IMR-90 (cell line): ENCODE results near the gene ALLC. TPM values are rescaled to one million over a fixed set of nuclear protein-coding genes. Genes with fewer than 3 reads are reported as not detected.

Experiments used
- ATAC-seq: fragments of 200-7000 bp; cut with Tn5 transposase; 2 replicates; pipeline ENCODE4 v1.9.1; 2020; ENCODE audit warnings: low read depth, mild to moderate bottlenecking, moderate library complexity
- BruUV-seq: library from RNA; stranded (reverse); fragments of 400-500 nt; replicated peaks from 2 replicates; lab custom pipeline; 2021; lab: Mats Ljungman, UMichigan
- CTCF ChIA-PET: fragments of 300-600 bp; formaldehyde crosslinking; extraction: SDS; loops from one replicate; lab custom pipeline; 2021; ENCODE audit warnings: antibody characterized with exemption; lab: Yijun Ruan, JAX
- POLR2A ChIA-PET: fragments of 300-600 bp; sonication (Branson Sonifier 250); formaldehyde crosslinking; loops from one replicate; lab custom pipeline; 2022; ENCODE audit warnings: antibody characterized with exemption; ENCODE audit not compliant: unreplicated experiment; lab: Charles Lee
- DNase-seq: peaks from one replicate; pipeline ENCODE4 v3.0.0; 2013
- H2AFZ ChIP-seq: replicated peaks from 2 replicates; pipeline ENCODE3; 2013; ENCODE audit warnings: low read length, mild to moderate bottlenecking; ENCODE audit not compliant: poor library complexity
- H2AK5ac ChIP-seq: 2 replicates; pipeline ENCODE4 v1.6.1; 2013; ENCODE audit warnings: low read depth, low read length, inconsistent platforms
- H2AK9ac ChIP-seq: replicated peaks from 2 replicates; pipeline ENCODE3; 2013; ENCODE audit warnings: mild to moderate bottlenecking, low read depth, low read length, moderate library complexity; ENCODE audit not compliant: poor library complexity
- H2BK120ac ChIP-seq: 2 replicates; pipeline ENCODE4 v1.6.1; 2013; ENCODE audit warnings: low read depth, low read length, inconsistent platforms
- H2BK15ac ChIP-seq: 3 replicates; pipeline ENCODE4 v1.6.1; 2013; ENCODE audit warnings: low read depth, low read length, inconsistent platforms
- H2BK20ac ChIP-seq: 2 replicates; pipeline ENCODE4 v1.6.1; 2013; ENCODE audit warnings: low read depth, mild to moderate bottlenecking, inconsistent platforms, low read length, moderate library complexity
- H2BK5ac ChIP-seq: 2 replicates; pipeline ENCODE4 v1.6.1; 2013; ENCODE audit warnings: mild to moderate bottlenecking, low read depth, low read length, inconsistent platforms; ENCODE audit not compliant: poor library complexity, severe bottlenecking
- H3K14ac ChIP-seq: replicated peaks from 2 replicates; pipeline ENCODE4 v1.6.1; 2013; ENCODE audit warnings: low read depth, low read length, inconsistent platforms
- H3K18ac ChIP-seq: 2 replicates; pipeline ENCODE4 v1.6.1; 2013; ENCODE audit warnings: low read depth, low read length, control low read depth
- H3K23ac ChIP-seq: 2 replicates; pipeline ENCODE4 v1.6.1; 2013; ENCODE audit warnings: low read depth, low read length, inconsistent platforms
- H3K27ac ChIP-seq: 2 replicates; pipeline ENCODE4 v1.5.1; 2013; ENCODE audit warnings: mild to moderate bottlenecking, control low read depth, low read length; ENCODE audit not compliant: insufficient read depth
- H3K27me3 ChIP-seq: 2 replicates; pipeline ENCODE4 v1.6.1; 2013; ENCODE audit warnings: low read length; ENCODE audit not compliant: control insufficient read depth, insufficient read depth
- H3K36me3 ChIP-seq: 2 replicates; pipeline ENCODE4 v1.6.1; 2013; ENCODE audit warnings: low read length, mixed read lengths; ENCODE audit not compliant: control insufficient read depth, insufficient read depth
- H3K4ac ChIP-seq: 2 replicates; pipeline ENCODE4 v1.6.1; 2013; ENCODE audit warnings: low read depth, low read length, inconsistent platforms
- H3K4me1 ChIP-seq: 2 replicates; pipeline ENCODE4 v1.6.1; 2013; ENCODE audit warnings: low read length, mixed read lengths; ENCODE audit not compliant: control insufficient read depth, insufficient read depth
- H3K4me2 ChIP-seq: 2 replicates; pipeline ENCODE4 v1.6.1; 2013; ENCODE audit warnings: low read depth, mild to moderate bottlenecking, control low read depth, low read length, moderate library complexity
- H3K4me3 ChIP-seq: 2 replicates; pipeline ENCODE4 v1.5.1; 2013; ENCODE audit warnings: low read depth, mild to moderate bottlenecking, control low read depth, low read length, moderate library complexity; ENCODE audit not compliant: insufficient read depth
- H3K56ac ChIP-seq: 2 replicates; pipeline ENCODE4 v1.6.1; 2013; ENCODE audit warnings: low read length, inconsistent platforms; ENCODE audit not compliant: insufficient read depth; ENCODE audit errors: extremely low read depth
- H3K79me1 ChIP-seq, 2 experiments: 2 replicates each; pipeline ENCODE4 v1.6.1; 2013; ENCODE audit warnings: low read length in 2 of 2, inconsistent platforms in 1 of 2, low read depth in 1 of 2
- H3K9ac ChIP-seq: 2 replicates; pipeline ENCODE4 v1.6.1; 2013; ENCODE audit warnings: low read depth, low read length, control low read depth
- H3K9me1 ChIP-seq: 2 replicates; pipeline ENCODE4 v1.6.1; 2013; ENCODE audit warnings: low read length, inconsistent platforms; ENCODE audit not compliant: insufficient read depth
- H3K9me3 ChIP-seq: 2 replicates; pipeline ENCODE4 v1.6.1; 2013; ENCODE audit warnings: low read length; ENCODE audit not compliant: control insufficient read depth, insufficient read depth
- H4K20me1 ChIP-seq: 2 replicates; pipeline ENCODE4 v1.6.1; 2013; ENCODE audit warnings: low read length, inconsistent platforms; ENCODE audit not compliant: insufficient read depth
- H4K5ac ChIP-seq: 2 replicates; pipeline ENCODE4 v1.6.1; 2013; ENCODE audit warnings: mild to moderate bottlenecking, low read depth, low read length, control low read depth
- H4K8ac ChIP-seq, 2 experiments: 2 replicates each; pipeline ENCODE4 v1.6.1; 2013; ENCODE audit warnings: low read depth in 2 of 2, low read length in 2 of 2, control low read depth in 1 of 2, inconsistent platforms in 1 of 2
- H4K91ac ChIP-seq: 2 replicates; pipeline ENCODE4 v1.6.1; 2013; ENCODE audit warnings: low read depth, low read length, inconsistent platforms; ENCODE audit not compliant: insufficient read depth
- BHLHE40 ChIP-seq: fragments of 150-350 bp; IDR thresholded peaks from 2 replicates; pipeline ENCODE4 v1.6.1; 2016; ENCODE audit warnings: mild to moderate bottlenecking, low read depth, low read length
- CEBPB ChIP-seq: IDR thresholded peaks from 2 replicates; pipeline ENCODE4 v1.6.1; 2012; ENCODE audit warnings: low read depth, low read length, improper control_type of control experiment
- CHD1 ChIP-seq: IDR thresholded peaks from 2 replicates; pipeline ENCODE4 v1.6.1; 2012; ENCODE audit warnings: low read depth, low read length, improper control_type of control experiment
- MAFK ChIP-seq: IDR thresholded peaks from 2 replicates; pipeline ENCODE4 v1.6.1; 2012; ENCODE audit warnings: low read depth, low read length, improper control_type of control experiment
- MAZ ChIP-seq: IDR thresholded peaks from 2 replicates; pipeline ENCODE4 v1.6.1; 2012; ENCODE audit warnings: low read depth, mild to moderate bottlenecking, low read length, improper control_type of control experiment, moderate library complexity, borderline replicate concordance
- NFE2L2 ChIP-seq: fragments of 150-350 bp; IDR thresholded peaks from 2 replicates; pipeline ENCODE4 v1.6.1; 2016; ENCODE audit warnings: low read depth, mild to moderate bottlenecking, low read length
- POLR2A ChIP-seq: IDR thresholded peaks from 2 replicates; pipeline ENCODE4 v1.6.1; 2012; ENCODE audit warnings: mild to moderate bottlenecking, low read depth, low read length
- RAD21 ChIP-seq: IDR thresholded peaks from 2 replicates; pipeline ENCODE4 v1.6.1; 2012; ENCODE audit warnings: low read length, improper control_type of control experiment
- RCOR1 ChIP-seq: IDR thresholded peaks from 2 replicates; pipeline ENCODE4 v1.6.1; 2012; ENCODE audit warnings: mild to moderate bottlenecking, low read length, improper control_type of control experiment; ENCODE audit not compliant: insufficient replicate concordance
- RFX5 ChIP-seq: IDR thresholded peaks from 2 replicates; pipeline ENCODE4 v1.8.0; 2012; ENCODE audit warnings: low read depth, mild to moderate bottlenecking, low read length, moderate library complexity
- SMC3 ChIP-seq: fragments of 150-350 bp; IDR thresholded peaks from 2 replicates; pipeline ENCODE4 v1.6.1; 2016; ENCODE audit warnings: low read depth, mild to moderate bottlenecking, antibody characterized with exemption, low read length, moderate library complexity
- WGBS, 2 experiments: methylation state at CpG; one replicate each; pipeline versions ENCODE4 v1.1.5 to v1.1.7; 2013; ENCODE audit warnings: missing lambda C conversion rate in 2 of 2; ENCODE audit not compliant: insufficient read length in 1 of 2; ENCODE audit errors: extremely low coverage in 2 of 2; 5-methylcytosine and 5-hydroxymethylcytosine counted together
- dilution Hi-C: fragments of 300-500 bp; cut with HindIII; formaldehyde crosslinking; loops from one replicate; pipeline ENCODE4 v1.14.3; 2018; ENCODE audit warnings: low sequenced_read_pairs; ENCODE audit not compliant: unreplicated experiment
- in situ Hi-C: fragments of 300-500 bp; cut with MboI; formaldehyde crosslinking; loops from 3 replicates; pipeline ENCODE4 v1.14.3; 2019; ENCODE audit warnings: low sequenced_read_pairs, inconsistent platforms, mixed read lengths
- intact Hi-C: fragments of 100-400 bp; cut with micrococcal nuclease; formaldehyde crosslinking; loops from 2 replicates; pipeline ENCODE4 v1.10.0; 2022
- polyA plus RNA-seq, 3 experiments: library from polyadenylated mRNA; depleted of rRNA; stranded (reverse); fragments of >200 nt; gene quantifications; 2 replicates each; pipeline ENCODE4 v1.2.3, GENCODE V29; 2012; ENCODE audit warnings: low replicate concordance in 1 of 3
- total RNA-seq: library from RNA; depleted of rRNA; stranded (reverse); fragments of >200 nt; gene quantifications from 2 replicates; pipeline ENCODE4 v1.2.3, GENCODE V29; 2012
- TF ChIP-seq, protein P1 (sequence below): fragments of 150-350 bp; IDR thresholded peaks from 2 replicates; pipeline ENCODE4 v1.6.1; 2016; ENCODE audit warnings: low read depth, mild to moderate bottlenecking, low read length, moderate library complexity, borderline replicate concordance
- TF ChIP-seq, protein P2 (sequence below): fragments of 150-350 bp; IDR thresholded peaks from 2 replicates; pipeline ENCODE4 v1.6.1; 2017; ENCODE audit warnings: mild to moderate bottlenecking, antibody characterized with exemption, low read length, low read depth

ALLC gene
- total and polyA plus RNA-seq, 2 of the 4 experiments (the other 2 are of a cell fraction), result not detected

DNA sequence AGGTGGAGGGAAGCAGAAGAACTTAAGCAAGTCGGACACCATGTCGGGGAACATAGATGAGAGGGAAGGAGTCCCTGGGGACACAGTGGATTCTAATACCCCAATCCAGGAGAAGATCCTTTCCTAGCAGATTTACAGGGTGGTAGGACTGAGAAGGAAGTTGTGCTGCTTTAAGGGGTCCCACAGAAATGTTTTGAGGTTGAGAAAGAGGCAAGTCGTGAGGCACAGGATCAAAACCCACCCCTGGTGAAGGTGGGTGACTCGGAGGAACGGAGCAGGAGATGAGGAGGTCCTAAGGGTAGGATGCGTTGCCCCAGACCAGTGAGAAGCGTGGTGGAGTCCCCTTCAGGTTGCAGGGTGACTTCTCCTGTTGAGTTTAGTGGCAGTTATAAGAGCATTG lies 78.1 kb downstream of the ALLC start:
- Histone ChIP-seq H3K56ac (no peak overlapping the region), H4K8ac (no peak overlapping the region), H4K5ac (no peak overlapping the region), H3K18ac (no peak overlapping the region), H3K9me1 (no peaks in the 10 kb centered on the region), H2BK5ac (no peak overlapping the region), H3K23ac (no peak overlapping the region), H3K4me2 (no peak overlapping the region), H4K91ac (no peak overlapping the region), H2AK5ac (no peak overlapping the region), H3K4ac (no peak overlapping the region), H3K79me1 (no peaks in the 10 kb centered on the region), H3K36me3 (no peaks in the 10 kb centered on the region), H3K4me3 (no peak overlapping the region), H2BK15ac (no peak overlapping the region), H2AFZ (no peak overlapping the region), H3K9me3 (no peaks in the 10 kb centered on the region), H3K14ac (no peak overlapping the region), H3K4me1 (no peaks in the 10 kb centered on the region), H3K27ac (no peak overlapping the region), H2BK20ac (no peak overlapping the region), H3K9ac (no peak overlapping the region), H3K27me3 (peaks cover 18% of the 10 kb centered on the region), H2BK120ac (no peak overlapping the region), H4K20me1 (no peaks in the 10 kb centered on the region), H2AK9ac (no peak overlapping the region)
- in situ Hi-C loops, result no loop called here
- DNase-seq, result no peak
- ATAC-seq, result no peak
- ChIA-PET POLR2A (no interaction called here), CTCF (interaction anchor here (0.6 kb wide), 1 partner anchor 8 kb away, joined by 3 read pairs; no protein-coding TSS in a partner anchor)
- BruUV-seq, result no TSS peak
- dilution Hi-C loops, result no loop called here
- 71% methylated on average over 3 of the region's 7 CpGs; no CpG with 5 or more reads in 1 of the 2 experiments for WGBS, 2 experiments
- TF ChIP-seq MAZ (no peak), BHLHE40 (no peak), SMC3 (no peak), RCOR1 (no peak), RFX5 (no peak), POLR2A (no peak), CHD1 (no peak), NFE2L2 (no peak), MAFK (no peak), CEBPB (no peak), RAD21 (no peak)
- TF ChIP-seq, protein P1, sequence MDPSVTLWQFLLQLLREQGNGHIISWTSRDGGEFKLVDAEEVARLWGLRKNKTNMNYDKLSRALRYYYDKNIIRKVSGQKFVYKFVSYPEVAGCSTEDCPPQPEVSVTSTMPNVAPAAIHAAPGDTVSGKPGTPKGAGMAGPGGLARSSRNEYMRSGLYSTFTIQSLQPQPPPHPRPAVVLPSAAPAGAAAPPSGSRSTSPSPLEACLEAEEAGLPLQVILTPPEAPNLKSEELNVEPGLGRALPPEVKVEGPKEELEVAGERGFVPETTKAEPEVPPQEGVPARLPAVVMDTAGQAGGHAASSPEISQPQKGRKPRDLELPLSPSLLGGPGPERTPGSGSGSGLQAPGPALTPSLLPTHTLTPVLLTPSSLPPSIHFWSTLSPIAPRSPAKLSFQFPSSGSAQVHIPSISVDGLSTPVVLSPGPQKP, result no peak
- TF ChIP-seq, protein P2, sequence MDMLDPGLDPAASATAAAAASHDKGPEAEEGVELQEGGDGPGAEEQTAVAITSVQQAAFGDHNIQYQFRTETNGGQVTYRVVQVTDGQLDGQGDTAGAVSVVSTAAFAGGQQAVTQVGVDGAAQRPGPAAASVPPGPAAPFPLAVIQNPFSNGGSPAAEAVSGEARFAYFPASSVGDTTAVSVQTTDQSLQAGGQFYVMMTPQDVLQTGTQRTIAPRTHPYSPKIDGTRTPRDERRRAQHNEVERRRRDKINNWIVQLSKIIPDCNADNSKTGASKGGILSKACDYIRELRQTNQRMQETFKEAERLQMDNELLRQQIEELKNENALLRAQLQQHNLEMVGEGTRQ, result no peak
- intact Hi-C loops, result no loop called here
